Measurements from ENCODE around the gene UCN. TPM values are rescaled to one million over a fixed set of nuclear protein-coding genes. Genes with fewer than 3 reads are reported as not detected.

UCN gene
- total RNA-seq, 3 donors from 2014 or later: 0.52 to 1.2 (median 0.92) TPM

GRCh38 chr2:27316655-27317412 lies 8.6 kb upstream of the UCN start:
- no peak for DNase-seq
- TF ChIP-seq, protein P1, sequence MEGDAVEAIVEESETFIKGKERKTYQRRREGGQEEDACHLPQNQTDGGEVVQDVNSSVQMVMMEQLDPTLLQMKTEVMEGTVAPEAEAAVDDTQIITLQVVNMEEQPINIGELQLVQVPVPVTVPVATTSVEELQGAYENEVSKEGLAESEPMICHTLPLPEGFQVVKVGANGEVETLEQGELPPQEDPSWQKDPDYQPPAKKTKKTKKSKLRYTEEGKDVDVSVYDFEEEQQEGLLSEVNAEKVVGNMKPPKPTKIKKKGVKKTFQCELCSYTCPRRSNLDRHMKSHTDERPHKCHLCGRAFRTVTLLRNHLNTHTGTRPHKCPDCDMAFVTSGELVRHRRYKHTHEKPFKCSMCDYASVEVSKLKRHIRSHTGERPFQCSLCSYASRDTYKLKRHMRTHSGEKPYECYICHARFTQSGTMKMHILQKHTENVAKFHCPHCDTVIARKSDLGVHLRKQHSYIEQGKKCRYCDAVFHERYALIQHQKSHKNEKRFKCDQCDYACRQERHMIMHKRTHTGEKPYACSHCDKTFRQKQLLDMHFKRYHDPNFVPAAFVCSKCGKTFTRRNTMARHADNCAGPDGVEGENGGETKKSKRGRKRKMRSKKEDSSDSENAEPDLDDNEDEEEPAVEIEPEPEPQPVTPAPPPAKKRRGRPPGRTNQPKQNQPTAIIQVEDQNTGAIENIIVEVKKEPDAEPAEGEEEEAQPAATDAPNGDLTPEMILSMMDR (IDR thresholded peaks at IDR 0.05): no peak
- ATAC-seq: no peak
- no peaks in the 10 kb centered on the region for H3K4me1 ChIP-seq (ENCODE audit: low read depth)
- H3K36me3 ChIP-seq (ENCODE audit: low read depth): no peaks in the 10 kb centered on the region
- H3K4me3 ChIP-seq: no peak overlapping the region
- H3K9me3 ChIP-seq: no peaks in the 10 kb centered on the region
- intact Hi-C loops (cut with DNase I, micrococcal nuclease): no loop called here

DNA sequence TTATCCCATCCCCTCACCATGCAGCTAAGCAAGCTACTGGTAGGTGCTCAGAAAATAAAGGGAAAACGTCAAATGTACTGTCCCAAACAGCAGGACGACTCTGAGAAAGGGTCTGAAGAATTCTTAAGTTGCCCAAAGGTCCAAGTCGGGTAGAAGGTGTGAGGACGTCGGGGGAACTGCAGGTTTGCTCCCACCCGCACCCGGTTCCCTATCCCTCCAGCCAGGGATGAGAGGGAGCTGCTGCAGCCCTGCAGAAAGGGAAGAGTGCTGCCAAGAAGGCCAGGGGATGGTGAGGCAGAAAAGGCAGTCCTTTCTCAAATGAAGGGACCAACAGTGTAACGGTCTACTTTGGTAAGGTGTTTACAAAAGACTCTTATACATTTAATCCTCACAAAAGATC lies 6.9 kb upstream of the UCN start:
- Histone ChIP-seq H3K36me3 (ENCODE audit: low read depth) (no peaks in the 10 kb centered on the region), H3K4me1 (ENCODE audit: low read depth) (no peaks in the 10 kb centered on the region), H3K9me3 (no peaks in the 10 kb centered on the region), H3K4me3 (no peak overlapping the region)
- TF ChIP-seq, protein P1 (IDR thresholded peaks at IDR 0.05): no peak
- DNase-seq: no peak
- intact Hi-C loops (cut with DNase I, micrococcal nuclease): no loop called here
- no peak for ATAC-seq

- Histone ChIP-seq H3K9me3 (no peaks in the 10 kb centered on the region), H3K36me3 (ENCODE audit: low read depth) (no peaks in the 10 kb centered on the region), H3K4me3 (no peak overlapping the region), H3K4me1 (ENCODE audit: low read depth) (no peaks in the 10 kb centered on the region)
- DNase-seq (no peak), ATAC-seq (no peak)
- intact Hi-C loops (cut with DNase I, micrococcal nuclease): no loop called here
- TF ChIP-seq, protein P1 (IDR thresholded peaks at IDR 0.05): no peak
These were observed 6.5 kb upstream of the UCN start for GRCh38 chr2:27314709-27315108.

GRCh38 chr2:27313882-27314645 lies 5.8 kb upstream of the UCN start:
- ATAC-seq (no peak), DNase-seq (no peak)
- TF ChIP-seq, protein P1 (IDR thresholded peaks at IDR 0.05): no peak
- intact Hi-C loops (cut with DNase I, micrococcal nuclease): no loop called here
- Histone ChIP-seq H3K9me3 (no peaks in the 10 kb centered on the region), H3K4me3 (no peak overlapping the region), H3K4me1 (ENCODE audit: low read depth) (no peaks in the 10 kb centered on the region), H3K36me3 (ENCODE audit: low read depth) (no peaks in the 10 kb centered on the region)

- Histone ChIP-seq H3K36me3 (ENCODE audit: low read depth) (no peaks in the 10 kb centered on the region), H3K4me3 (no peak overlapping the region), H3K4me1 (ENCODE audit: low read depth) (peaks cover 4% of the 10 kb centered on the region), H3K9me3 (no peaks in the 10 kb centered on the region)
- DNase-seq: no peak
- TF ChIP-seq, protein P1 (IDR thresholded peaks at IDR 0.05): no peak
- ATAC-seq: no peak
- intact Hi-C loops (cut with DNase I, micrococcal nuclease): no loop called here
These were observed 3.9 kb upstream of the UCN start for GRCh38 chr2:27312152-27312551.

Data from mucosa of descending colon (tissue), 3 donors.